HepG2 (cell line): Measurements from ENCODE around the gene NISCH. TPM values are rescaled to one million over a fixed set of nuclear protein-coding genes. Genes with fewer than 3 reads are reported as not detected.

ENCODE experiments used
- BRD4 ChIP-seq: sonication (generic); formaldehyde crosslinking; IDR thresholded peaks from 2 replicates; pipeline ENCODE4 v1.4.0; 2020; ENCODE audit warnings: missing genetic modification reagents
- CENPX ChIP-seq: sonication (generic); formaldehyde crosslinking; IDR thresholded peaks from 2 replicates; pipeline ENCODE4 v1.9.0; 2021; ENCODE audit warnings: mild to moderate bottlenecking, missing genetic modification reagents, moderate library complexity
- EED ChIP-seq: sonication (generic); formaldehyde crosslinking; IDR thresholded peaks from 2 replicates; pipeline ENCODE4 v1.5.0; 2020; ENCODE audit warnings: mild to moderate bottlenecking, missing genetic modification reagents
- FLYWCH1 ChIP-seq: sonication (generic); formaldehyde crosslinking; IDR thresholded peaks from 2 replicates; pipeline ENCODE4 v1.8.1; 2023; ENCODE audit warnings: mild to moderate bottlenecking, missing genetic modification reagents
- FOXP1 ChIP-seq, 2 experiments: fragments of 450-650 bp in 1 of 2; IDR thresholded peaks; 2 replicates each; pipeline ENCODE4 v1.6.1; 2017 to 2018; ENCODE audit warnings: antibody characterized with exemption in 1 of 2
- JARID2 ChIP-seq: sonication (generic); formaldehyde crosslinking; IDR thresholded peaks from 2 replicates; pipeline ENCODE4 v1.8.1; 2023; ENCODE audit warnings: missing genetic modification reagents, inconsistent platforms; ENCODE audit not compliant: insufficient replicate concordance
- KMT2A ChIP-seq: sonication (generic); formaldehyde crosslinking; IDR thresholded peaks from 2 replicates; pipeline ENCODE4 v1.4.0; 2020; ENCODE audit warnings: missing genetic modification reagents
- NR2F1 ChIP-seq, 2 experiments: fragments of 450-650 bp in 1 of 2; formaldehyde crosslinking in 1 of 2; IDR thresholded peaks; 2 replicates each; pipeline versions ENCODE4 v1.5.0 to v1.6.1; 2016 to 2020; ENCODE audit warnings: mild to moderate bottlenecking in 1 of 2, missing compliant biosample characterization in 1 of 2, missing genetic modification reagents in 1 of 2, moderate library complexity in 1 of 2
- PCBP2 ChIP-seq: fragments of 200-400 bp; formaldehyde crosslinking; optimal IDR thresholded peaks from 2 replicates; pipeline ENCODE3; 2018; ENCODE audit warnings: low read length, low read depth; ENCODE audit not compliant: poor library complexity, severe bottlenecking
- SIN3B ChIP-seq: fragments of 150-350 bp; IDR thresholded peaks from 2 replicates; pipeline ENCODE4 v1.6.1; 2014; ENCODE audit warnings: low read length
- SMC3 ChIP-seq: IDR thresholded peaks from 2 replicates; pipeline ENCODE4 v1.6.1; 2011; ENCODE audit warnings: low read length, improper control_type of control experiment
- SUZ12 ChIP-seq: fragments of 150-350 bp; IDR thresholded peaks from 2 replicates; pipeline ENCODE4 v1.6.1; 2014; ENCODE audit warnings: low read depth, low read length
- TBP ChIP-seq: sonication (generic); formaldehyde crosslinking; IDR thresholded peaks from 2 replicates; pipeline ENCODE4 v1.5.0; 2020; ENCODE audit warnings: missing genetic modification reagents
- ZNF10 ChIP-seq: sonication (generic); formaldehyde crosslinking; IDR thresholded peaks from 2 replicates; pipeline ENCODE4 v1.4.0; 2020; ENCODE audit warnings: mild to moderate bottlenecking, low read depth, missing genetic modification reagents, borderline replicate concordance
- ZNF180 ChIP-seq: sonication (generic); formaldehyde crosslinking; IDR thresholded peaks from 2 replicates; pipeline ENCODE4 v1.4.0; 2020; ENCODE audit warnings: low read depth, missing genetic modification reagents, borderline replicate concordance
- ZNF207 ChIP-seq: fragments of 450-650 bp; IDR thresholded peaks from 2 replicates; pipeline ENCODE4 v1.6.1; 2016; ENCODE audit warnings: antibody characterized with exemption, borderline replicate concordance
- ZNF263 ChIP-seq: sonication (generic); formaldehyde crosslinking; IDR thresholded peaks from 2 replicates; pipeline ENCODE4 v1.4.0; 2020; ENCODE audit warnings: missing genetic modification reagents
- ZNF343 ChIP-seq: sonication (generic); formaldehyde crosslinking; IDR thresholded peaks from 2 replicates; pipeline ENCODE4 v1.4.0; 2020; ENCODE audit warnings: mild to moderate bottlenecking, missing genetic modification reagents
- ZNF432 ChIP-seq: sonication (generic); formaldehyde crosslinking; IDR thresholded peaks from 2 replicates; pipeline ENCODE4 v1.5.0; 2020; ENCODE audit warnings: missing genetic modification reagents, mild to moderate bottlenecking, borderline replicate concordance
- ZNF556 ChIP-seq: sonication (generic); formaldehyde crosslinking; IDR thresholded peaks from 2 replicates; pipeline ENCODE4 v1.4.0; 2020; ENCODE audit warnings: mild to moderate bottlenecking, missing genetic modification reagents, borderline replicate concordance
- ZNF629 ChIP-seq: sonication (generic); formaldehyde crosslinking; conservative IDR thresholded peaks from 2 replicates; pipeline ENCODE4 v1.5.0; 2020; ENCODE audit warnings: missing genetic modification reagents
- polyA plus RNA-seq, 8 experiments: library from polyadenylated mRNA; depleted of rRNA in 3 of 8; stranded (reverse) in 7 of 8; unstranded in 1 of 8; fragments of >200 nt; fragmentation: Illumina TruSeq in 4 of 8; extraction: Trizol in 4 of 8; gene quantifications; 2 replicates each; pipeline versions ENCODE4 v1.2.1 to v1.2.3, GENCODE V29; 2011 to 2016; ENCODE audit warnings: low read depth in 4 of 8, missing spikeins in 1 of 8, mixed read lengths in 1 of 8; ENCODE audit not compliant: insufficient read depth in 1 of 8
- total RNA-seq, 5 experiments: library from RNA; depleted of rRNA; stranded (reverse); fragments of >200 nt; fragmentation: Illumina TruSeq; extraction: Trizol; gene quantifications; 2 replicates each; pipeline ENCODE4 v1.2.3, GENCODE V29; 2016; ENCODE audit warnings: low read depth in 1 of 5
- TF ChIP-seq, protein P1 (sequence below): sonication (generic); formaldehyde crosslinking; IDR thresholded peaks from 2 replicates; pipeline ENCODE4 v1.4.0; 2020; ENCODE audit warnings: mild to moderate bottlenecking, missing genetic modification reagents
- TF ChIP-seq, protein P2 (sequence below): sonication (generic); formaldehyde crosslinking; IDR thresholded peaks from 2 replicates; pipeline ENCODE4 v1.5.0; 2020; ENCODE audit warnings: missing genetic modification reagents
- TF ChIP-seq, protein P3 (sequence below): sonication (generic); formaldehyde crosslinking; IDR thresholded peaks from 2 replicates; pipeline ENCODE4 v1.4.0; 2020; ENCODE audit warnings: missing genetic modification reagents

NISCH gene
- total and polyA plus RNA-seq, 2 of the 13 experiments (the other 11 are each of a cell fraction or from before 2014, with no cell fraction given), result 27.0 to 47.6 TPM

DNA sequence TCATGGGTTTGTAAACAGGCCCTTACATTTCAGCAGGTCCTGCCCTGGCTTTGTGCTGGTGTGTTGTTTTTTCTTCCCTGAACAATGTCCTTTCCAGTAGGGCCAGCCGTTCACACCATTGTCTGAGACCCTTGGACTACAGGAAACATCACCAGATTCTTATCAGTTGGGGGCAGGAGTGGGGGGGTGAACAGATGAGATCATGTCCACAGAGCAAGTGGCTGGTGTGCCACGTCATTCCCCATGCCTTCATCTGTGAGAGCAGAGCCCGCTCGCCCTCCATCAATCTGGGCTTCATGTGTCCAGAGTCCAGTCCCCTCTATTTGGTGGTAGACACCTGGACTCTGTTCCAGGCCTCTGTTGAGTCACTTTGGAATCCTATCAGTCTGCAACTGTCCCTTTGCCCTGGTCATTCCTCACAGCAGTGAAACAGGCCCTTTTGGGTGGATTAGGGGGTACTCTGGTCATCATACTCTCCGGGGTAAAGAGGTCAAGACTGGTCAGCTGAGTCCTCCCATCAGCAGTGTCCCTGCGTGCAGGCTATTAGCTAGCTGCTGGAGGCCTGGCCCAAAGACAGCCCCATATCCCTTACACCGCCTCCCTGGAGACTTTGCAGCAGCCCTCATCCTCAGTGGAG lies 25.5 kb upstream of the NISCH start (continued):
- TF ChIP-seq, protein P1, sequence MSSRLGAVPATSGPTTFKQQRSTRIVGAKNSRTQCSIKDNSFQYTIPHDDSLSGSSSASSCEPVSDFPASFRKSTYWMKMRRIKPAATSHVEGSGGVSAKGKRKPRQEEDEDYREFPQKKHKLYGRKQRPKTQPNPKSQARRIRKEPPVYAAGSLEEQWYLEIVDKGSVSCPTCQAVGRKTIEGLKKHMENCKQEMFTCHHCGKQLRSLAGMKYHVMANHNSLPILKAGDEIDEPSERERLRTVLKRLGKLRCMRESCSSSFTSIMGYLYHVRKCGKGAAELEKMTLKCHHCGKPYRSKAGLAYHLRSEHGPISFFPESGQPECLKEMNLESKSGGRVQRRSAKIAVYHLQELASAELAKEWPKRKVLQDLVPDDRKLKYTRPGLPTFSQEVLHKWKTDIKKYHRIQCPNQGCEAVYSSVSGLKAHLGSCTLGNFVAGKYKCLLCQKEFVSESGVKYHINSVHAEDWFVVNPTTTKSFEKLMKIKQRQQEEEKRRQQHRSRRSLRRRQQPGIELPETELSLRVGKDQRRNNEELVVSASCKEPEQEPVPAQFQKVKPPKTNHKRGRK (CRISPR knock-in tag), result no peak
- TF ChIP-seq CENPX (no peak), ZNF180 (no peak), SUZ12 (no peak), KMT2A (CRISPR knock-in tag) (no peak), JARID2 (CRISPR knock-in tag) (no peak), ZNF343 (CRISPR knock-in tag) (no peak), ZNF629 (no peak), ZNF207 (no peak), BRD4 (CRISPR knock-in tag) (no peak), ZNF263 (CRISPR knock-in tag) (peak; percentile 81), FOXP1 (IDR thresholded peaks at IDR 0.05) (peak; percentile 92), FOXP1 (CRISPR knock-in tag; IDR thresholded peaks at IDR 0.05) (peak; percentile 92), PCBP2 (no peak), ZNF556 (CRISPR knock-in tag) (peak; percentile 91; the same call in 1 of the 2 replicates), TBP (CRISPR knock-in tag) (no peak), SMC3 (no peak), NR2F1 (CRISPR knock-in tag; IDR thresholded peaks at IDR 0.05) (peak in 1 of 2 experiments; percentile 26; a peak in 1 of 4 replicates), ZNF10 (CRISPR knock-in tag) (no peak), ZNF432 (CRISPR knock-in tag) (no peak), FLYWCH1 (no peak), SIN3B (no peak), EED (CRISPR knock-in tag) (no peak)
- TF ChIP-seq, protein P2, sequence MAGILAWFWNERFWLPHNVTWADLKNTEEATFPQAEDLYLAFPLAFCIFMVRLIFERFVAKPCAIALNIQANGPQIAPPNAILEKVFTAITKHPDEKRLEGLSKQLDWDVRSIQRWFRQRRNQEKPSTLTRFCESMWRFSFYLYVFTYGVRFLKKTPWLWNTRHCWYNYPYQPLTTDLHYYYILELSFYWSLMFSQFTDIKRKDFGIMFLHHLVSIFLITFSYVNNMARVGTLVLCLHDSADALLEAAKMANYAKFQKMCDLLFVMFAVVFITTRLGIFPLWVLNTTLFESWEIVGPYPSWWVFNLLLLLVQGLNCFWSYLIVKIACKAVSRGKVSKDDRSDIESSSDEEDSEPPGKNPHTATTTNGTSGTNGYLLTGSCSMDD (CRISPR knock-in tag), result no peak
- TF ChIP-seq, protein P3, sequence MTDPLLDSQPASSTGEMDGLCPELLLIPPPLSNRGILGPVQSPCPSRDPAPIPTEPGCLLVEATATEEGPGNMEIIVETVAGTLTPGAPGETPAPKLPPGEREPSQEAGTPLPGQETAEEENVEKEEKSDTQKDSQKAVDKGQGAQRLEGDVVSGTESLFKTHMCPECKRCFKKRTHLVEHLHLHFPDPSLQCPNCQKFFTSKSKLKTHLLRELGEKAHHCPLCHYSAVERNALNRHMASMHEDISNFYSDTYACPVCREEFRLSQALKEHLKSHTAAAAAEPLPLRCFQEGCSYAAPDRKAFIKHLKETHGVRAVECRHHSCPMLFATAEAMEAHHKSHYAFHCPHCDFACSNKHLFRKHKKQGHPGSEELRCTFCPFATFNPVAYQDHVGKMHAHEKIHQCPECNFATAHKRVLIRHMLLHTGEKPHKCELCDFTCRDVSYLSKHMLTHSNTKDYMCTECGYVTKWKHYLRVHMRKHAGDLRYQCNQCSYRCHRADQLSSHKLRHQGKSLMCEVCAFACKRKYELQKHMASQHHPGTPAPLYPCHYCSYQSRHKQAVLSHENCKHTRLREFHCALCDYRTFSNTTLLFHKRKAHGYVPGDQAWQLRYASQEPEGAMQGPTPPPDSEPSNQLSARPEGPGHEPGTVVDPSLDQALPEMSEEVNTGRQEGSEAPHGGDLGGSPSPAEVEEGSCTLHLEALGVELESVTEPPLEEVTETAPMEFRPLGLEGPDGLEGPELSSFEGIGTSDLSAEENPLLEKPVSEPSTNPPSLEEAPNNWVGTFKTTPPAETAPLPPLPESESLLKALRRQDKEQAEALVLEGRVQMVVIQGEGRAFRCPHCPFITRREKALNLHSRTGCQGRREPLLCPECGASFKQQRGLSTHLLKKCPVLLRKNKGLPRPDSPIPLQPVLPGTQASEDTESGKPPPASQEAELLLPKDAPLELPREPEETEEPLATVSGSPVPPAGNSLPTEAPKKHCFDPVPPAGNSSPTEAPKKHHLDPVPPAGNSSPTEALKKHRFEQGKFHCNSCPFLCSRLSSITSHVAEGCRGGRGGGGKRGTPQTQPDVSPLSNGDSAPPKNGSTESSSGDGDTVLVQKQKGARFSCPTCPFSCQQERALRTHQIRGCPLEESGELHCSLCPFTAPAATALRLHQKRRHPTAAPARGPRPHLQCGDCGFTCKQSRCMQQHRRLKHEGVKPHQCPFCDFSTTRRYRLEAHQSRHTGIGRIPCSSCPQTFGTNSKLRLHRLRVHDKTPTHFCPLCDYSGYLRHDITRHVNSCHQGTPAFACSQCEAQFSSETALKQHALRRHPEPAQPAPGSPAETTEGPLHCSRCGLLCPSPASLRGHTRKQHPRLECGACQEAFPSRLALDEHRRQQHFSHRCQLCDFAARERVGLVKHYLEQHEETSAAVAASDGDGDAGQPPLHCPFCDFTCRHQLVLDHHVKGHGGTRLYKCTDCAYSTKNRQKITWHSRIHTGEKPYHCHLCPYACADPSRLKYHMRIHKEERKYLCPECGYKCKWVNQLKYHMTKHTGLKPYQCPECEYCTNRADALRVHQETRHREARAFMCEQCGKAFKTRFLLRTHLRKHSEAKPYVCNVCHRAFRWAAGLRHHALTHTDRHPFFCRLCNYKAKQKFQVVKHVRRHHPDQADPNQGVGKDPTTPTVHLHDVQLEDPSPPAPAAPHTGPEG, result no peak
